GM12875 (cell line): ENCODE results near the gene MPP7.

Experiments used
- H3K4me3 ChIP-seq: one replicate; pipeline ENCODE4 v1.5.1; 2011; ENCODE audit warnings: low read depth, low read length, control low read depth
- CTCF ChIP-seq: IDR thresholded peaks from 2 replicates; pipeline ENCODE4 v1.5.1; 2011; ENCODE audit warnings: low read depth, mild to moderate bottlenecking, control low read depth, inconsistent platforms, low read length, moderate library complexity, borderline replicate concordance; ENCODE audit not compliant: insufficient read depth

The MPP7 gene

GRCh38 chr10:28317760-28318159 lies 14.9 kb upstream of the MPP7 start:
- TF ChIP-seq CTCF, result no peak
- H3K4me3 ChIP-seq, result no peak overlapping the region

- no peak overlapping the region for H3K4me3 ChIP-seq
- TF ChIP-seq CTCF, result no peak
Observed at GRCh38 chr10:28316696-28317095, 13.8 kb upstream of the MPP7 start.

- TF ChIP-seq CTCF, result no peak
- H3K4me3 ChIP-seq, result no peak overlapping the region
Observed at GRCh38 chr10:28315140-28315539, 12.3 kb upstream of the MPP7 start.

GRCh38 chr10:28314211-28314610 lies 11.3 kb upstream of the MPP7 start:
- no peak overlapping the region for H3K4me3 ChIP-seq

GRCh38 chr10:28312572-28312971 lies 9.7 kb upstream of the MPP7 start:
- no peak for TF ChIP-seq CTCF
- H3K4me3 ChIP-seq, result no peak overlapping the region

More at GRCh38 chr10:28314211-28314610, 11.3 kb upstream of the MPP7 start:
- no peak for TF ChIP-seq CTCF

GRCh38 chr10:28311104-28311503 lies 8.2 kb upstream of the MPP7 start:
- H3K4me3 ChIP-seq, result no peak overlapping the region
- TF ChIP-seq CTCF, result no peak

GRCh38 chr10:28307267-28307666 lies 4.4 kb upstream of the MPP7 start:
- no peak overlapping the region for H3K4me3 ChIP-seq
- no peak for TF ChIP-seq CTCF
